GM18907 (cell line): ENCODE data around the gene CTSZ.
"Not testable (repeated sequence)": the region's sequence is repeated elsewhere in the genome, so short reads cannot be mapped to it uniquely, and the experiment has no call there.

ENCODE experiments used
- ATAC-seq: cut with Tn5 transposase; IDR thresholded peaks from one replicate; pipeline ENCODE4 v1.9.1; 2021; ENCODE audit warnings: mild to moderate bottlenecking, moderate library complexity; ENCODE audit not compliant: unreplicated experiment

The CTSZ gene

GRCh38 chr20:58950603-58951002 lies 56.5 kb downstream of the CTSZ start:
- ATAC-seq: no peak

- ATAC-seq: not testable (repeated sequence)
Measured at GRCh38 chr20:58947797-58948388, 59.2 kb downstream of the CTSZ start.

- ATAC-seq: no peak
Measured at GRCh38 chr20:58945965-58946631, 61.0 kb downstream of the CTSZ start.
